GM18951 (cell line): ENCODE measurements around the gene DHRSX.
"Not testable (repeated sequence)": the region's sequence is repeated elsewhere in the genome, so short reads cannot be mapped to it uniquely, and the experiment has no call there.

ENCODE experiments used
- POLR2A ChIP-seq: IDR thresholded peaks from 4 replicates; pipeline ENCODE4 v1.6.1; 2011; ENCODE audit warnings: mild to moderate bottlenecking; ENCODE audit not compliant: insufficient read length, insufficient read depth; ENCODE audit errors: extremely low read depth
- in situ Hi-C: fragments of 300-500 bp; cut with MboI; formaldehyde crosslinking; loops from one replicate; pipeline ENCODE4 v1.12.0; 2022; ENCODE audit warnings: low sequenced_read_pairs, mixed read lengths, inconsistent platforms; ENCODE audit not compliant: unreplicated experiment

DHRSX gene

DNA sequence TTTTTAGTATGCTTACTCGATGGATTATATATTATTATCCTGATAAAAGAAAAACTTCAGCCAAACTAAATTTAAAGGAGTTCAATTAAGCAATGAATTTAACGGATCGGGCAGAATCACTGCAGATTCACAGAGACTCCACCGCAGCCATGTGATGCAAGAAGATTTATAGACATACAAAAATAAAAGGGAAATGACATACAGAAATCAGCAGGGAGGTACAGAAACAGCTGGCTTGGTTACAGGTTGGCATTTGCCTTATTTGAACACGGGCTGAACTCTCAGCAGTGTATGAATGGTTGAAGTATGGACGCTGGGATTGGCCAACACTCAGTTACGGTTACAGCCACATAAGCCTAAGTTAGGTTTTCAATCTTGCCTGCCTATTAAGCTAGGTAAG is 35.4 kb upstream of the DHRSX start:
- no peak for TF ChIP-seq POLR2A
- in situ Hi-C loops = no loop called here

DNA sequence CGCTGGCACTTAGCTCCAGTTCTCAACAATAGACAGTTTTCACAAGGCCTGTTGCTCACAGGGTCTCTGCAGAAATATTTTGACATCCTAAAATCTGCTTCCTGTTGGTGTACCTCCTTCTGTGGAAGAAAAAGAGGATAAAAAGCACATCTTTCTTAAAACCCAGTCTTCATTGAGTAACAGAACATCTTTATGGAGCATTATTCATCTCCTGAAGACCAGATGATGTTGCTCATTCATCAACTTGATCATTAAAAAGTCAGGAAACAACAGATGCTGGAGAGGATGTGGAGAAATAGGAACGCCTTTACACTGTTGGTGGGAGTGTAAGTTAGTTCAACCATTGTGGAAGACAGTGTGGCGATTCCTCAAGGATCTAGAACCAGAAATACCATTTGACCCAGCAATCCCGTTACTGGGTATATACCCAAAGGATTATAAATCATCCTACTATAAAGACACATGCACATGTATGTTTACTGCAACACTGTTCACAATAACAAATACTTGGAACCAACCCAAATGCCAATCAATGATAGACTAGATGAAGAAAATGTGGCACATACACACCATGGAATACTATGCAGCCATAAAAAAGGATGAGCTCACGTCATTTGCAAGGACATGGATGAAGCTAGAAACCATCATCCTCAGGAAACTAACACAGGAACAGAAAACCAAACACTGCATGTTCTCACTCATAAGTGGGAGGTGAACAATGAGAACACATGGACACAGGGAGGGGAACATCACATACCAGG is 33.7 kb upstream of the DHRSX start:
- in situ Hi-C loops = not testable (repeated sequence)

DNA sequence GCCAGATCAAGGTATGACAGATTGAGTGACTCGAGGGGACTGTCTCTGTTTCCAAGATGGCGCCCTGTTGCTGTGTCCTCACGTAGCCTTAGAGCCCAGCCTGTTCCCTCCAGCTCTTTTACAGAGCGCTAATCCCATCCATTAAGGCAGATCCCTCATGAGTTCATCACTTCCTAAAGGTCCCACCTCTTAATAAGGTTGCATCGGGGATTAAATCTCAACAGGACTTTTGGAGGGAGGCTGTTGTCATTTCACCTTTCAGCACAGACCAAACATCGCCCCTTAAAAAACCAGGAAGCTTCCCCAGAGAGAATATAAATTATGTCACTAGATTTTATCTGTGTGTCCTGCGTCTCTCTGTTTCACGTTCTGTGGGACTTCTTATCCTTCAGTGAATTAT is 32.6 kb upstream of the DHRSX start:
- no peak for TF ChIP-seq POLR2A
- in situ Hi-C loops = no loop called here

DNA sequence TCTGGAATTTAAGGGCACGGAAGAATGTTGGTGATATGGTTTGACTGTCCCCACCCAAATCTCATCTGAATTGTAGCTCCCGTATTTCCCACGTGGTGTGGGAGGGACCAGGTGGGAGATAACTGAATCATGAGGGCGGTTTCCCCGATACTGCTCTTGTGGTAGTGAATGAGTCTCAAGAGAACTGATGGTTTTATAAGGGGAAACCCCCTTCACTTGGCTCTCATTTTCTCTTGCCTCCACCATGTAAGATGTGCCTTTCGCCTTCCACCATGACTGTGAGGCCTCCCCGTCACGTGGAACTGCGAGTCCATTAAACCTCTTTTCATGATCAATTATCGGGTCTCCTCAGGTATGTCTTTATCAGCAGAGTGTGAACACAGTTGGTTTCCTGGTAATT is 25.6 kb upstream of the DHRSX start:
- in situ Hi-C loops = no loop called here
- TF ChIP-seq POLR2A = no peak

DNA sequence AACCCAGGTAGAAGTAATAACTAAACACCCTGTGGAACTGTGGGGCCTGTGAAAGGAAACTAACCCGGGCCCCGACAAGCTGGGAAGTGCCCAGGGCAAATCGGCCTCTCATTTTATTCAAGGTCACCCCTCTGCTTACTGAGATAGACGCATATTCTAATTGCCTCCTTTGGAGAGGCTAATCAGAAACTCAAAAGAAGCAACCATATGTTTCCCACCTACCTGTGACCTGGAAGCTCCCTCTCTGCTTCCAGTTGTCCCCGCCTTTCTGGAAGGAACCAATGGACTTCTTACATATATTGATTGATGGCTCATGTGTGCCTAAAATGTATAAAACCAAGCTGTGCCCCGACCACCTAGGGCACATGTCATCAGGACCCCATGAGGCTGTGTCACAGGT is 23.1 kb upstream of the DHRSX start:
- TF ChIP-seq POLR2A = no peak
- in situ Hi-C loops = no loop called here

DNA sequence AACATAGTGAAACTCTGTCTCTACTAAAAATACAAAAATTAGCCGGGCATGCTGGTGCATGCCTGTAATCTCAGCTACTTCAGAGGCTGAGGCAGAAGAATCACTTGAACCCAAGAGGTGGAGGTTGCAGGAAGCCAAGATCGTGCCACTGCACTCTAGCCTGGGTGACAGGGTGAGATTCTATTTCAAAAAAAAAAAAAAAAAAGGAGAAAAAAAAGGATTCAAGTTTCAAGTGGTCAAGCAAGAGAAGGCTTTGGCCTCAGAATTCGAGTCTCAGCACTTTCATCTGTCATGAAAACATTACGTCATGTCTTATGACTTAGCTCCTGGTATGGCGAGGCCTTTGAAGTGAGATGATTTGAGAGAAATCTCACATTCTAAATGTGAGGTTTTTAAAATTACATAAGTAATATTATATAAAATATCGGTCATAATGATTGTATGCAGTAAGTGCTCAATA is 21.2 kb upstream of the DHRSX start:
- in situ Hi-C loops = no loop called here
- no peak for TF ChIP-seq POLR2A

DNA sequence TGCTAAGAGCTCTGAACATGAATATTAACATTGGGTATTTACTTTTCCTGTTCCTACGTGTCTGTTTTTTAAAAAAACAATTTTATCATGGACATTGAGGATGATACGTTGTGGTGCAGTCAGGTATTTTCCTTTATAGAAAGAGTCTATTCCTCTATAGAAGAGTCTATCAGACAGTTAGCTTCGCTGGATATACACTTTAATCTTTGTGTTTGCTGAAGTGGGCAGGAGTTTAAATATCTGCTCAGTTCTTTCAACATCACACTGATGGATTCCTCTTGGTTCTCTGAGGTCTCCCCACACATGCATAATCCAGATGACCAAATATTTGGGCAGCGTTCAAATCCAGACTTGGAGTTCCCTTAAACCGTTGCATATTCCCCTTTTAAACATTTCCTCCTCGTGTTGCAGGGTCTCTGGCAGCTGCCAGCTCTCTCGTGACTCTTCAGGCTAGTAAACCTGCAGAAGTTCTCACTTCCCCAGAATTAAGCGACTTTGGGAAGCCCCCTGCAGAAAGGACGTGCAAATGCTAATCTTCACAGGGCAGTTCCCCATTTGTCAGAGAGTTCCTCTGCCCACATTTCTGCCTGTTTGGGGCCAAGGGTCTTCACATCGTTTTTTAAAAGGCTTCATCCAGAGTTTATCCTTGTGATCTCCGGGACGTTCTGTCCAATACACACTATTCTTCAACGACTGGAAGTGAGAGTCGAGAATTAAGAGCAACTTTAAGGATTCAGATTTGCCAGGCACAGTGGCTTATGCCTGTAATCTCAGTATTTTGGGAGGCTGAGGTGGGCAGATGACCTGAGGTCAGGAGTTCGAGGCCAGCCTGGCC is 20.5 kb upstream of the DHRSX start:
- in situ Hi-C loops = no loop called here

DNA sequence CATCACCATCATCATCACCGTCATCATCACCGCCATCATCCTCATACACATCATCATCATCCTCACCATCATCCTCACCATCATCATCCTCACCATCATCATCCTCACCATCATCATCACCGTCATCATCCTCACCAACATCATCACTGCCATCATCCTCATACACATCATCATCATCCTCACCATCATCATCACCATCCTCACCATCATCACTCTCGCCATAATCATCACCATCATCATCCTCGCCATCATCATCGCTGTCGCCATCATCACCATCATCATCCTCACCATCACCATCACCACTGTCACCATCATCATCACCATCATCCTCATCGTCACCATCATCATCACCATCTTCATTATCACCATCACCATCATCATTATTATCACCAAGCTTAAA is 19.8 kb upstream of the DHRSX start:
- in situ Hi-C loops = no loop called here

More for the DNA sequence above, 20.5 kb upstream of the DHRSX start:
- TF ChIP-seq POLR2A = no peak

DNA sequence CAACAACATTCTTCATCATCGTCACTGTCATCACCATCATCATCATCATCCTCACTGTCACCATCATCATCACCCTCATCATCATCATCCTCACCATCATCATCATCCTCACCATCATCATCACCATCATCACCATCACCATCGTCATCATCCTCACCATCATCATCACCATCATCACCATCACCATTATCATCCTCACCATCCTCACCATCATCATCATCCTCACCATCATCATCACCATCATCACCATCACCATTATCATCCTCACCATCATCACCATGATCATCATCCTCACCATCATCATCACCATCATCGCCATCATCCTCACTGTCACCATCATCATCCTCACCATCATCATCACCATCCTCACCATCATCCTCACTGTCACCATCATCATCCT is 18.9 kb upstream of the DHRSX start:
- in situ Hi-C loops = not testable (repeated sequence)

More for the DNA sequence above, 19.8 kb upstream of the DHRSX start:
- no peak for TF ChIP-seq POLR2A

DNA sequence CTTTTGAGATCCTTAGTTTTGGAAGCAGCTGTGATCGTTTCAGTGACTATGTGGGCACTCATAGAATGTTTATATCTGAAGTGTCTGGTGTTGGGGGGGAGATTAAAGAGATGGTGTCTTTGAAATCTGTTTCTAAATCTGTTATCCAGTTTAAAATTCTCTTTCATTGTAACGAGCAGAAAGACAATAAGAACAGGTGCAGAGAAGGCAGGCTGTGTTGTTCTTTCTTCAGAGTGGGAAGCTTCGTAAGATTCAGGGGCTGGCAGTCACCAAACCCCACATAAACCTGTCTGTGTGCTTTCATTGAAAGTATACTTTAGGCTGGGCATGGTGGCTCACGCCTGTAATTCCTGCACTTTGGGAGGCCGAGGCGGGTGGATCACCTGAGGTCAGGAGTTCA is 16.3 kb upstream of the DHRSX start:
- no peak for TF ChIP-seq POLR2A
- in situ Hi-C loops = no loop called here

DNA sequence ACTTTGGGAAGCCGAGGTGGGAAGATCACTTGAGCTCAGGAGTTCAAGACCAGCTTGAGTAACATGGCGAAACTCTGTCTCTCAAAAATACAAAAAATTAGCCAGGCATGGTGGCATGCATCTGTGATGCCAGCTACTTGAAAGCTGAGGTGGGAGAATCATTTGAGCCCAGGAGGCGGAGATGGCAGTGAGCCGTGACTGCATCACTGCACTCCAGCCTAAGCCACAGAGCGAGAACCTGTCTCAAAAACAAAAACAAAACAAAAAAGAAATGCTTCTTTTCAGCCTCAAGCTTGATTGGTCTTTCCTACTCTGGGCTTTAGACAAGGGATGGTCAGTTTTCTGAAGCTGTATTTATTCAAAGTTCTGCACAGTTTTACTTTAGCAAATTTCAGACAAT is 15.8 kb upstream of the DHRSX start:
- in situ Hi-C loops = no loop called here
- no peak for TF ChIP-seq POLR2A

DNA sequence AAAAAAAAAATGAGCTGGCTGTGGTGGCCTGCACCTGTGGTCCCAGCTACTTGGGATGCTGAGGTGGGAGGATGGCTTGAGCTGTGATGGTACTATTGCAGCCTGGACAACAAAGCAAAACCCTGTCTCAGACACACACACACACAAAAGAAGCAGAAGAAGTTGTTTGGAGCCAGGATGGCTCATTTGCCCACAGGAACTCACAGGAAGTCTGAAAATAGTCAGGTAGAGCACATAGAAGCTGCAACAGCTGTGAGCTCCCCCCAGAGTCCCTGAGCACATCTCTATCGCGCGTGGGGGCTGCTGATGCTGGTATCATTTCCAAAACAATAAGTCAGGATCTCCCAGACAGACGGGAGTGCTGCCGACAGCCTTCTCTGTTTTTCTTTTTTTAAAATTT is 13.4 kb upstream of the DHRSX start:
- in situ Hi-C loops = no loop called here
- no peak for TF ChIP-seq POLR2A

DNA sequence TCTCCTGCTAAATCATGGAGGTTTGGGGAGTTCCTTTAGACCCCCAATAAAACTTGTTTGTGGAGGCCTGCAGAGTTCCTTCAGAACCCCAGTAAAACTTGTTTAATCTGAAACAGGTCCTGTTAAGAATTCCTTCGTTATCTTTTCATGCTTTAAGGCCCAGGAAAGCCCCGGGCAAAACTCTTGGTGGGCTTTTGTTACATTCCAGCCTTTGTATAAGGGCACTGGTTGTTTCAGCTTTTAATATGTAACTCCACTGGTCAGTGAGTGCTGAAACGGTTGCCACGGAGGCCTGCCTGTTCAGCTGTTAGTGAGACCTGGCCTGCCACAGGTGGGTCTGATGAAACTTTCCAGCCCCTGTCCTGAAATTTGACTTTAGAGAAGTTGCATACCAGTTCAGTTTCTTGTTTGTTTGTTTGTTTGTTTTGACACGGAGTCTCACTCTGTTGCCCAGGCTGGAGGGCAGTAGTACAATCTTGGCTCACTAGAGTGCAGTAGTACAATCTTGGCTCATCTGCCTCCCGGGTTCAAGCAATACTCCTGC is 12.4 kb upstream of the DHRSX start:
- TF ChIP-seq POLR2A = no peak
- in situ Hi-C loops = no loop called here

DNA sequence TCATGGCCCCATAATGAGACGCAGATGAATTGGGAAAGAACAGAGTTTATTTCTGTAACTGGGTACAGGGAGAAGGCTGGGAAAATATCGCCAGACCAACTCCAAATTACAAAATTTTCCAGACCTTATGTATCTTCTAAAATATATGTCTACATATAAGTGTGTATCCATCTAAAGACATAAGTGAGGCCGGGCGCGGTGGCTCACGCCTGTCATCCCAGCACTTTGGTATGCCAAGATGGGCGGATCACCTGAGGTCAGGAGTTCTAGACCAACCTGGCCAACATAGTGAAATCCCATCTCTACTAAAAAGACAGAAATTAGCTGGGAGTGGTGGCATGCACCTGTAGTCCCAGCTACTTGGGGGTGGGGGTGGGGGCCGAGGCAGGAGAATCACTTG is 11.7 kb upstream of the DHRSX start:
- TF ChIP-seq POLR2A = no peak
- in situ Hi-C loops = no loop called here
